Astrocyte (in vitro differentiated cells and primary cell): ENCODE data around the gene MBNL2. TPM values are rescaled to one million over a fixed set of nuclear protein-coding genes. Genes with fewer than 3 reads are reported as not detected.

Source experiments
- DNase-seq: peaks from one replicate; pipeline ENCODE4 v3.0.0-alpha.2; 2010; ENCODE audit warnings: low read depth
- FAIRE-seq: peaks from 2 replicates; lab custom pipeline; 2011; peaks lifted over from hg19 to GRCh38; lab: Jason Lieb, UNC
- H2AFZ ChIP-seq: 2 replicates; pipeline ENCODE4 v1.6.0; 2012; ENCODE audit warnings: low read depth, low read length, inconsistent platforms
- H3K27ac ChIP-seq: 2 replicates; pipeline ENCODE4 v1.5.1; 2011; ENCODE audit warnings: low read depth, low read length, inconsistent platforms
- H3K27me3 ChIP-seq: 2 replicates; pipeline ENCODE4 v1.6.0; 2011; ENCODE audit warnings: low read length, inconsistent platforms; ENCODE audit not compliant: insufficient read depth
- H3K36me3 ChIP-seq: 2 replicates; pipeline ENCODE4 v1.5.1; 2011; ENCODE audit warnings: low read length, inconsistent platforms; ENCODE audit not compliant: insufficient read depth
- H3K4me1 ChIP-seq: 2 replicates; pipeline ENCODE4 v1.5.1; 2011; ENCODE audit warnings: low read length, inconsistent platforms; ENCODE audit not compliant: insufficient read depth
- H3K4me2 ChIP-seq: 2 replicates; pipeline ENCODE4 v1.6.0; 2012; ENCODE audit warnings: low read length, inconsistent platforms
- H3K4me3 ChIP-seq: 2 replicates; pipeline ENCODE4 v1.5.1; 2011; ENCODE audit warnings: low read depth, mild to moderate bottlenecking, low read length, inconsistent platforms; ENCODE audit not compliant: insufficient read depth
- H3K79me2 ChIP-seq: 2 replicates; pipeline ENCODE4 v1.6.0; 2012; ENCODE audit warnings: mild to moderate bottlenecking, low read length, inconsistent platforms; ENCODE audit not compliant: insufficient read depth
- H3K9ac ChIP-seq: 2 replicates; pipeline ENCODE4 v1.6.0; 2012; ENCODE audit warnings: mild to moderate bottlenecking, low read length, inconsistent platforms
- H3K9me3 ChIP-seq: 2 replicates; pipeline ENCODE4 v1.5.1; 2012; ENCODE audit warnings: low read depth, mild to moderate bottlenecking, low read length, inconsistent platforms; ENCODE audit not compliant: insufficient read depth
- H4K20me1 ChIP-seq: 2 replicates; pipeline ENCODE4 v1.6.0; 2012; ENCODE audit warnings: low read length, inconsistent platforms; ENCODE audit not compliant: insufficient read depth
- H3K27ac Mint-ChIP-seq: one replicate; pipeline ENCODE4 v1.8.0; 2021; ENCODE audit warnings: mild to moderate bottlenecking, mixed read lengths; ENCODE audit not compliant: unreplicated experiment
- H3K27me3 Mint-ChIP-seq: one replicate; pipeline ENCODE4 v1.8.0; 2021; ENCODE audit warnings: low read depth, mixed read lengths; ENCODE audit not compliant: unreplicated experiment
- H3K36me3 Mint-ChIP-seq: one replicate; pipeline ENCODE4 v1.8.0; 2021; ENCODE audit warnings: low read depth, mixed read lengths; ENCODE audit not compliant: unreplicated experiment
- H3K4me1 Mint-ChIP-seq: one replicate; pipeline ENCODE4 v1.8.0; 2021; ENCODE audit warnings: low read depth, mixed read lengths; ENCODE audit not compliant: unreplicated experiment
- H3K4me3 Mint-ChIP-seq: one replicate; pipeline ENCODE4 v1.8.0; 2021; ENCODE audit warnings: mild to moderate bottlenecking, moderate library complexity, mixed read lengths; ENCODE audit not compliant: unreplicated experiment
- H3K9me3 Mint-ChIP-seq: one replicate; pipeline ENCODE4 v1.8.0; 2021; ENCODE audit warnings: mild to moderate bottlenecking, mixed read lengths; ENCODE audit not compliant: unreplicated experiment
- EZH2 ChIP-seq: IDR thresholded peaks from 2 replicates; pipeline ENCODE4 v1.6.1; 2012; ENCODE audit warnings: mild to moderate bottlenecking, low read length, inconsistent platforms; ENCODE audit not compliant: insufficient read depth
- total RNA-seq: library from RNA; stranded (reverse); gene quantifications from 2 replicates; pipeline ENCODE4 v1.2.1, GENCODE V29; 2021
- TF ChIP-seq, protein P1 (sequence below): IDR thresholded peaks from 2 replicates; pipeline ENCODE4 v1.5.1; 2011; ENCODE audit warnings: low read depth, mild to moderate bottlenecking, inconsistent platforms, low read length, moderate library complexity; ENCODE audit not compliant: insufficient read depth

Gene MBNL2
- total RNA-seq, 1 donor from 2014 or later = 66.5 TPM

- H3K9me3 ChIP-seq = no peaks in the 10 kb centered on the region
- no peak overlapping the region for H2AFZ ChIP-seq
- H3K36me3 ChIP-seq = no peaks in the 10 kb centered on the region
- Mint-ChIP-seq H3K27me3 (no peaks in the 10 kb centered on the region), H3K9me3 (no peaks in the 10 kb centered on the region), H3K4me1 (peaks cover 44% of the 10 kb centered on the region), H3K36me3 (peaks cover 6% of the 10 kb centered on the region), H3K27ac (peak overlapping the region; percentile 76), H3K4me3 (peak overlapping the region; percentile 21)
- H3K79me2 ChIP-seq = peaks cover 74% of the 10 kb centered on the region
- no peak for TF ChIP-seq EZH2
- TF ChIP-seq, protein P1, sequence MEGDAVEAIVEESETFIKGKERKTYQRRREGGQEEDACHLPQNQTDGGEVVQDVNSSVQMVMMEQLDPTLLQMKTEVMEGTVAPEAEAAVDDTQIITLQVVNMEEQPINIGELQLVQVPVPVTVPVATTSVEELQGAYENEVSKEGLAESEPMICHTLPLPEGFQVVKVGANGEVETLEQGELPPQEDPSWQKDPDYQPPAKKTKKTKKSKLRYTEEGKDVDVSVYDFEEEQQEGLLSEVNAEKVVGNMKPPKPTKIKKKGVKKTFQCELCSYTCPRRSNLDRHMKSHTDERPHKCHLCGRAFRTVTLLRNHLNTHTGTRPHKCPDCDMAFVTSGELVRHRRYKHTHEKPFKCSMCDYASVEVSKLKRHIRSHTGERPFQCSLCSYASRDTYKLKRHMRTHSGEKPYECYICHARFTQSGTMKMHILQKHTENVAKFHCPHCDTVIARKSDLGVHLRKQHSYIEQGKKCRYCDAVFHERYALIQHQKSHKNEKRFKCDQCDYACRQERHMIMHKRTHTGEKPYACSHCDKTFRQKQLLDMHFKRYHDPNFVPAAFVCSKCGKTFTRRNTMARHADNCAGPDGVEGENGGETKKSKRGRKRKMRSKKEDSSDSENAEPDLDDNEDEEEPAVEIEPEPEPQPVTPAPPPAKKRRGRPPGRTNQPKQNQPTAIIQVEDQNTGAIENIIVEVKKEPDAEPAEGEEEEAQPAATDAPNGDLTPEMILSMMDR = no peak
- peak overlapping the region; percentile 13 for H3K4me3 ChIP-seq
- peak overlapping the region; percentile 76 for H3K27ac ChIP-seq
- peaks cover 29% of the 10 kb centered on the region for H4K20me1 ChIP-seq
- H3K4me1 ChIP-seq = peaks cover 39% of the 10 kb centered on the region
- DNase-seq (peak; percentile 90), FAIRE-seq (peak; percentile 76)
- peak overlapping the region; percentile 77 for H3K4me2 ChIP-seq
- H3K9ac ChIP-seq = peak overlapping the region; percentile 66
- no peaks in the 10 kb centered on the region for H3K27me3 ChIP-seq
Observed at GRCh38 chr13:97307882-97308624, 85.9 kb downstream of the MBNL2 start.

DNA sequence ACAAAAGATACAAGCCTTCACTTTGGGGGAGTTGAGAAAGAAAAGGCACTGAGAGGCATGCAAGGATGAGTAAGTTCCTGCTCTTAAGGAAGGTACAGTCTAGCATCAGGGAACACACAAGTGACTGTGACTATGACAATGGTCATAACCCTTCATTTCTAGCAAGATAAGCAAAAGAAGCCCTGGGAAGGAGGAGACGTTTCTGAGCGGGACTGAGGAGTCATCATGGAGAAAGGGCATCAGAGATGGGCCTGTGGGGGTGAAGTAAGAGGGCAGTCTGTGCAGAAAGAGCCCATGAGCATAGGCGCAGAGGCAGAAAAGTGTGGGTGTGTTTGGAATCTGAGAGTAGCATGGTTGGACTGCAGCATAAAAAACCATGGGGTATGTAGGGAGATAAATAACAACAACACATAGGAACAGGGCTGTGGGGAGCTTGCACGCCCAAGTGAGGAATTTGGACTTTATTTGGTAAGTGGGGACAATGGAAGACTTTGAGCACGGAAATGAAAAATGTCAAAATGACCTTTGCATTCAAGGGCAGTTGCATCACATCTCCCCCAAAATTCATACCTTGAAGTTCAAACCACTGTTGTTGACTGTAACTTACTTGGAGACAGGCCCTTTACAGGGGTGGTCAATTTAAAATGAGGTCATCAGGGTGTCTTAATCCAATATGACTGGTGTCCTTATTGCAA, 86.7 kb downstream of the MBNL2 start:
- peaks cover 37% of the 10 kb centered on the region for H4K20me1 ChIP-seq
- H3K36me3 Mint-ChIP-seq = peaks cover 6% of the 10 kb centered on the region
- FAIRE-seq (peak; percentile 32), DNase-seq (peak; percentile 34)
- H3K9ac ChIP-seq = peak overlapping the region; percentile 66
- peaks cover 75% of the 10 kb centered on the region for H3K79me2 ChIP-seq
- no peaks in the 10 kb centered on the region for H3K36me3 ChIP-seq
- H3K4me1 Mint-ChIP-seq = peaks cover 46% of the 10 kb centered on the region
- no peaks in the 10 kb centered on the region for H3K9me3 Mint-ChIP-seq
- H3K4me1 ChIP-seq = peaks cover 39% of the 10 kb centered on the region
- no peaks in the 10 kb centered on the region for H3K27me3 ChIP-seq
- peak overlapping the region; percentile 76 for H3K27ac ChIP-seq
- peak overlapping the region; percentile 76 for H3K27ac Mint-ChIP-seq
- no peak overlapping the region for H2AFZ ChIP-seq
- H3K9me3 ChIP-seq = no peaks in the 10 kb centered on the region
- peak overlapping the region; percentile 6 for H3K4me3 Mint-ChIP-seq
- H3K4me2 ChIP-seq = peak overlapping the region; percentile 77
- TF ChIP-seq EZH2 = no peak
- TF ChIP-seq, protein P1 = no peak
- H3K4me3 ChIP-seq = peak overlapping the region; percentile 8
- H3K27me3 Mint-ChIP-seq = no peaks in the 10 kb centered on the region
